GM12892 (cell line): ENCODE results near the gene DGKB.

Experiments used
- POLR2A ChIP-seq: IDR thresholded peaks from 2 replicates; pipeline ENCODE4 v1.6.1; 2011; ENCODE audit warnings: low read depth, low read length, control low read depth
- POLR2AphosphoS5 ChIP-seq: IDR thresholded peaks from 2 replicates; pipeline ENCODE4 v1.6.1; 2011; ENCODE audit warnings: low read depth, low read length, control low read depth

DNA sequence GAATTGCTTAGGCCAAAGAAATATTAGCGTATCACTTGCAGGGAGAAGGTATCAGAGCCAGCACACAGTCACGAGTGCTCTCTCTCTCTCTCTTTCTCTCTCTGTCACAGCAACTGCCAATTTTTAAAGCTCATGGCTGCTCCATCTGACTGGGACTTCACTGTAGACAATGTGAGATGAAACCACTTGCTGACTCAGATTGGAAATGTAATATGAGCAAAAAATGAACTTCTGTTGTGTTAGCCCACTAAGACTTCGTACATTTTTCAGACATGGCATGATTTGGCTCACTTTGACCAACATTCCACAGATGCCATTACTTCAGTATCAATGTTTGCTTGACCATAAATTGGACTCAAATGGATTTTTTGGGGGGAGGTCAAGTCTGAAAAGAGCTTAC lies 68.1 kb downstream of the DGKB start:
- TF ChIP-seq POLR2A, result no peak
- TF ChIP-seq POLR2AphosphoS5, result no peak
